ENCODE data around the gene IP6K3.

Gene IP6K3

DNA sequence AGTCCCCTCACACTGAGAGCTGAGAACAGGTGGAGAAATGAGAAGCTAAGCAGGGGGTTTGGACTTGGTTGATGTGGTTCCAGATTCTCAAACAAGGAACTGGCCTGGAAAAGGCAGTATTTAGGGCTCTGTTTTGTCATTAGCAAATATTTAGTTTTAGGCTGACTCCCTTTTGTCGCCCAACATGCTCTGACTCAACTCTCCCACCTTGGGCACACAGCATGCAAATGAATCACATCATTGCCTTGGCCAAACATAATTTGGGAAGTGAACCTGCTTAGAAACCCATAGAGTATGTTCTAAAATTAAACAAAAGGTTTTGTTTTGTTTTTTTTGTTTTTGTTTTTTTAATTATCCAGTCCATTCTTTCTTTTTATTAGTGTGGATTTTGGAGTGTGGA is 25.7 kb downstream of the IP6K3 start:
- DNase-seq, result no peak

DNA sequence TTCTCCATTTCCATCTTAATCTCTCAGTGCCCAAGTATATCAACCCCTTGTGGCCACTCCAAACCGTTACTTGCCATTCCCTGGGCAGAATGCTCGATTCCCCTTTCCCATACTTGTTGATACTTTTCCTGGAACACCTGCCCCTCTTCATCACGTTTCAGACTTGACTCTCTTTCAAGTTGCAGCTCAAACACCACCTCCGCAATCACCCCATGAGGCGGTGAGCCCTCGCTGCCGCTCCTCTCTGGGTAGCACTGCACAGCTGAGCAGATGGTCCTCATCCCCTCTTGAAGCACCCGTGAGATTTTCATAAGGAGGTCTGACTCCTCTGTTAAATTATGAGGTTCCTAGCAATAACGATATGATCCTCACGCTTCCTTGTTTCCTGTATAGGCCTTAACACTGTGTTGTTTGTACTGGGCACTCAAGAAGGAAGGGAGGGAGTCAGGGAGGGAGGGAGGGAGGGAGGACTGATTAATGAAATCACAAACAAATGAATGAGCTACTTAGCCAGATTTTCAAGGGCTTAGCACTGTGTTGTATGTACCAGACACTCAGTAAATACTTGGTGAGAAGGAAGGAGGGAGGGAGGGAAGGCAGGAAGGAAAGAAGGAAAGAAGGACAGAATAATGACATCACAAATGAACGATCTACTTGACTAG is 27.2 kb downstream of the IP6K3 start:
- DNase-seq, result no peak

DNA sequence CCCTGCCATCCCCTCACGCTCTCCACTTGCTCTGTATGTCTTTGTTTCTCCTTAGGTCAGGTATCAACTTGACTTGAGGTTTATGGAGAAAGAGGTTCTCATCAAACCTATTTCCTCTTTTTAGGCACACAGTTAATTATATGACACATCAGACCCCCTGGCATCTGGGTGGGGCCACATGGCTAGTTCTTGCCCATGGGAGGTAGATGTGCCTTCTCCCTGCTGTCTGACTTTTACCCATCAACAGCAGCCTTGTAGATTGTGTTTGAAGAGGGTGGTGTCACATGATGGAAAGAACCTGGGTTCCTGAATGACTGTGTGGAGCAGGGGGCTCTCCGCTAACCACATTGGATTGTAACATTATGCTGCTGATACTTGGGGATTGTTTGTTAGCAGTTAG is 28.0 kb downstream of the IP6K3 start:
- no peak for DNase-seq

DNA sequence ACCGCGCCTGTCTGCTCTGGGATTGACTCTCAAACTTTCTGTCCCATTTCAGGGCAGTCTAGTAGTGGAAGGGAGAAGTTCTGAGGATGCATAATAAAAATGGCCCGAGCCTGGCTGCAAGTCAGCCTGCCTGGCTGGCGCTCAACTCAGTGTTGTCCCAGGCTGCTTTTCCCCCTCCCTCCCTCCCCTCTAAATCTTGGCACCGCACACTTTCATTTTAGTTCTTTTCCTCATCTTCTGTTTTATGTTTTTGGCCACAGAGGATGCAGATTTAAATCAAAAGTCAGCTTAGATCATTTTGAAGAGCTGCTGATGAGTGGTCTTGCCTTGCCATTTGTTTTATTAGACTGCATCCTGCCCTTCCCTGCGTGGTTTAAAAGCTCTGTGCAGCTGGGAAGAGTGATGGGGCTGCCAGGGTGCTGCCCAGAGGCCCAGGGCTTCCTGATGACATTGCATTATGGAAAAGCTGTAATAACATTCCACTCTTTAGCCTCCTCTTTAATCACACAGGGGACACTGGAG is 28.7 kb downstream of the IP6K3 start:
- DNase-seq, result no peak

DNA sequence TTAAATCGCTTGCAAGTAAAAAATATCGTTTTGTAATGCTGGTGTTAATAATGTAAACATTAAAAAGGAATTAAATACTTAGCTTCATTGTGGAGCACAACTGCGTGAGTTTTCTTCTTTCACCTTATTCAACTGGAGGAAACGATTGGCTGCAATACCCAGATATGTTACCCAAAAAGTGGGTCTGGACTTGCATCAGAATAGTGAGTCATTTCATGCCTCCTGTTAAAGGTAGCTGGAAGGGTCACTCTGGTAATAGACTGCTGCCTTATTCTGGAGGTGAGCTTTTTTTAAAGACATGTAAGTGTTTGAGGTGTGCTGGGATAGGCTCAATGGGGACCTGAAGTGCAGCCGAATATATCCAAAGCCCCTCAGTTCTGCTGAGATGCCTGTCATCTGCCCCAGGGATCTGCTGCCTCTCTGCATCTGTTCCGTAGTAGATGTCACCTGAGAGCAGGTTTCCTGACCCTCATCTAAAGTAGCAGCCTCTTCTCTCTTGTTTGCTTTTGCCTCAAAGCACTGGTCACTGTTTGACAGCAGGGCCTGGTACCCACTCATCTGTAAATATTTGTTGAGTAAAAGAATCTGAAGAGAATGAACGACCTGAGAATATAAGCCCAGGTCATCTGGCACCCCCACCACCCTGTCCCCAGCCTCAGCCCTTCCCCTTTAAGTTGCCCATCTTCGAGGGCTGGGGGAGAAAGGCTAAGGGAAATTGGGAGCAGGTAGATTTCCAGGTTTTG is 29.6 kb downstream of the IP6K3 start:
- DNase-seq, result no peak

DNA sequence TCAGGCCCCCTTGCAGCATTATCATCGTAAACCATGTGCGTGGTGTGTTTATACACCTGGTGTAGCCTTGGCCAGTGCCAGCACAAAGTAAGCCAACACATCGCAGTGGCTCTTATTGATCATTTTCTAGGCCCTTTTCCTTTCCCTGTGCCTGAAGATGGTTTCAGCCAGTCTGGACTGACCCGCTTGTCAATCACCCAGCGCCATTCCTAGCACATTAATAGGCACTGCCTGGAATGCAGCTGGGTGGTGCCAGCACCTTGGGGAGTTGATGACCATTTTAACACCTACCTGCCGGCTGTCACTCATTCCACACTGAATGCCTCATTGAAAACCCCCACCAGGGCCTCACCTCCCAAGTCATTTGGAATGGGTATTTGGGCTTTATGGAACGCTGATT is 30.3 kb downstream of the IP6K3 start:
- no peak for DNase-seq

DNA sequence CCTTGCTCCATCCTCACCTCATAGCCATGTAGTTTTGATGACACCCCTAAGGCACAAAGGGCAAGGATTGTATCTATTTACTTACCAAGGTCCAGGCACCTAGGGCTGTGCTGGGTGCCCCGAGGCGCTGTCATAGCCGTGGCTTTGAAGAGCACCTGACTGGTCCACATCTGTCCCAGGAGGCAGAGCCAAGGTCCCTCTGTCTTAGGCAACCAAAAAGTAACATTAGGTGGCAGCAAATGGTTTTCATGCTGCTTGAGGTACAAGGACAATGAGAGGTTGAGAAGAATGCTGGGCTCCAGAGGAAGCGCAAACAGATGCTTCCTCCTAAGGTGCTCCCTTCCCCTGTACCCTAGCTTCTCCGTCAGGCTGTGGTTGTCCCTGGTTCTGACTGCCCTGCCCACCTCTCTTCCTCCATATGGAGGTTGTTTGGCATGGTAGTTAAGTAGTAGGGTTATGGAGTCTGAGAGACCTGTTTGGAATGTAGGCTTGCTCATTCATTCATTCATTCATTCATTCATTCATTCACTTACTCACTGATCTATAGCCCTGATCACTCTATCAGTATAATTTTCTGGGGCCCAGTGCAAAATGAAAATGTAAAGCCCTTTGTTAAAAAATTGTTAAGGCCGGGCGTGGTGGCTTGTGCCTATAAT is 32.2 kb downstream of the IP6K3 start:
- no peak for DNase-seq

DNA sequence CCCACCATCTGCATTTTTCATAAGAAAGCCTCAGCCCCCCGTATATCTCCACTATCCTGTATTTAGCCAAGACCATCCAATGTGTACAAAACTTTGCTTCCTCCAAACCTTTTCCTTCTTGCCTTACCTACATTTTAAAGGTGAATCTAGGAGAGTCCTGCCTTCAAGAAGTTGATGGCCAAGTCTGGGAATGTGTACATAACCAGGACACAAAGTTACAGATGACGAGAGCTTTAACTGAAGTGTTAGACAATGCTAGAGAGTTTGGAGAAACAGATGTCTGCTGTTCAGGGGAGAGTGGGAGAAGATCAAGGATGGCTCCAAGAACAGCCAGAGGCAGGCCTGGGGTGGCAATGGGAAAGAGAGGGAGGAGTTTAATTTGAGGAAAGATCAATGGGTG is 32.9 kb downstream of the IP6K3 start:
- no peak for DNase-seq

DNA sequence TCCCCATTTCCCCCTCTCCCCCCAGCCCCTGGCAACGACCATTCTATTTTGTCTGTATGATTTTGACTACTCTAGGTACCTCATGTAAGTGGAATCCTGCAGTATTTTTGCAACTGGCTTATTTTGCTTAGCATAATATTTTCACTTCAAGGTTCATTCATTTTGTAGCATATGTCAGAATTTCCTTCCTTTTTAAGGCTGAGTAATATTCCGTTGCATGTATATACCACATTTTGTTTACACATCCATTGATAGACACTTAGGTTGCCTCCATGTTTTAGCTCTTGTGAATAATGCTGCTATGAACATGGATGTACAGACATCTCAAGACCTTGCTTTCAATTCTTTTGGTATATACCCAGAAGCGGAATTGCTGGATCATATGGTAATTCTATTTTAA is 33.8 kb downstream of the IP6K3 start:
- no peak for DNase-seq

DNA sequence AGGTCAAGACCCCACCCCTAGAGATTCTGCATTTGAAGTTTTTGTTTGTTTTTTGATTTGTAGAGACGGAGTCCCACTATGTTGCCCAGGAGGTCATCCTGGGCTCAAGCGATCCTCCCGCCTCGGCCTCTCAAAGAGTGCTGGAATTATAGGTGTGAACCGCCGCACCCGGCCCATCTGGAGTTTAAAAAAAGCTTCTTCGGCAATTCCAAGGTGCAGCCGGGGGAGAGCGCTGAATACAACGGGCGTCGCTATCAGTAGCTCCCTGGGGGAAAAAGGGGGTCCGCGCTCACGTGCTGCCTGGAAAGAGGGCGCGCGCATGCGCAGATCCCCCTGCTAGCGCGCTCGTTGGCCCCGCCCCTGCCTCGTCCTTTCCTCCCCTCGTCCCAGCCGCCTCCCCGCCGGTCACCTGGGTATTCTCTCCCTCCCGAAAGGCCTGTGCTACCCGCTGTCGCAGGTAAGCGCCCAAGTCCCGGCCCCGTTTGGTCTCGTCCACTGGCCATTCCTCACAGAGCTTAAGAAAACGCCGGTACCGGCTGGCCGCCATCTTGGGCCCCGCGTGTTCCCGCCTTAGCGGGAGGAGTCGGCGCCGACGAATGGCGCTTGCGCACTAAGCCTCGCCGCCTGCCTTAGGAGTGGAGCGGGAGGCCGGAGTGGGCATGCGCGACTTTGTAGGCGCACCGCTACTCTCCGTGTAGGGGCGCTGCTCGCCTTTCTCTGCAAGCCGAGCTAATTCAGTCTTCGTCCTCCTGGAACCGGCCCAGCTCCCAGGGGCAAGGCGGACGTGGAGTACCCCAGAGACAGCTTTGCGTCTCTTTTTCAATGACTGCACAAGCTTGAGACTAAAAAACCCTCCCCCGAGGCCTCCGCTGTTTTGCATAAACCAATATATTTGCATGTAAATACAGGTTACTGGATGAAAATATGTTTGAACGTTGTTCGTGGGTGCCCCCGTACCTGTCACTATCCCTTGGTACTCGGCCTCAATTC is 35.3 kb downstream of the IP6K3 start, which contains the start of gene UQCC2:
UQCC2 (minus strand) TSS at position 561 of the 990 bp plus-strand sequence; CDS start at position 547, 14 bp downstream.
- peak; percentile 98 for DNase-seq

DNA sequence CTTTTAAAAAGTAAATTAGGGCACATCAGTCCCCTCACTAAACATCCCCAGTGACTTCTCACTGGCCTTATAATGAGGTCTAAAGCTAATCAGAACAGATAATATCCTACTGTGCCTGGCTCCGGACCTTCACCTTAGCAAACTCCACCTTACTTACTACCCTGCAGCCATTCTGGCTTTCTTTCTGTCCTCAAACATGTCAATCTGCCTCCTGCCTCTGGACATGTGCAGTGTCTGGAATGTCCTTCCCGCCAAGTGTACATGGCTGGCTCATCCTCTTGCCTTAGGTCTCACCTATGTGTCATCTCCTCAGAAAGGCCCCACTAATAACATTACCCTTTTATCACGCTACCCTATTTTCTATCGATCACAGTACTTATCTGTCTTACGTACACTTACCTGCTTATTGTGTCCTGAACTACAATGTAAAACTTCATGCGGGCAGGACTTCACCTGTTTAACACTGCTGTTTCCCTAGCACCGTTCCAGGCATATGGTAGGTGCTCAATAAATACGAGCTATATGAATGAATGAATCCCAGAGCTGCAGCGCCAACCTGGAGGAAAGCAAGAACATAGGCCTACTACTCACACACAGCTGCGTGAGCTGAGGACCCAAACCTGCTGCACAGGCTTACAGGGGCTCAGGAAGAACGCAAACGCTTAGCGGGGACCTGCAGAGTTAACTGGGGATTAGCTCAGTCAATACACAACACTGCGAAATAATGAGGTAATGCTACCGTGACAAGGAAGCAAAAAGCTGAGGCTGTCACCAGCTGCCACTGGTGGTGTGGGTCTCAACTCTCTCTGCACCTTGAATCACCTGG is 36.2 kb downstream of the IP6K3 start:
- DNase-seq, result no peak

DNA sequence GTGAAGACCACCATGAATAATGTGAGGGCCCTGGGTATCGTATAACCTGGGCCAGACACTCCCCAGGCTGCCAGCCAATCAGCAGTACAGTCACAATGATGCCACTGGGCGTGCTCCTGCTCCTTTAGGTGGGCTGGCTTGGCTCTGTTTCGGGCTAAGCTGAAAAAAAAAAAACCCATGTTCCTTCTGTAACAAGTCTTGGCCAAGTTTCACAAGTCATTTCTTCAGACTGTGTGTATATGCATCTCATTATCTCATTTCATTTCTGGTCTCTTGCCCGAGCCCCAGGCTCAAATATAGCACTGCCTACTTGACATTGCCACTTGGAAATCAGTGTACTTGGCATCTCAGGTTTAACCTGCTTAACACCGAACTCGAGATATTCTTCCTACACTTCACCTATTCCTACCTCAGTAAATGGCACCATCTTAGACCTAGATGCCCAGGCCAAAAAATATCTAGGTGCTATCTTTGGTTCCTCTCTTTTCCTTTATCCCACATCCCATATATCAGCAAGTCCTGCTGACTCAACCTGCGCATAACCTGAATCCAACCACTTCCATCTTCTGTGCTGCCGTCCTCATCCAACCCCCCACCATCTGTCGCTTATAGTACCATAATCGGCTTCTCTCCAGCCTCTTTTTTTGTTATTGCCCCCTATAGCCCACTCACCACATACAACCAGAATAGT is 37.0 kb downstream of the IP6K3 start:
- no peak for DNase-seq

DNA sequence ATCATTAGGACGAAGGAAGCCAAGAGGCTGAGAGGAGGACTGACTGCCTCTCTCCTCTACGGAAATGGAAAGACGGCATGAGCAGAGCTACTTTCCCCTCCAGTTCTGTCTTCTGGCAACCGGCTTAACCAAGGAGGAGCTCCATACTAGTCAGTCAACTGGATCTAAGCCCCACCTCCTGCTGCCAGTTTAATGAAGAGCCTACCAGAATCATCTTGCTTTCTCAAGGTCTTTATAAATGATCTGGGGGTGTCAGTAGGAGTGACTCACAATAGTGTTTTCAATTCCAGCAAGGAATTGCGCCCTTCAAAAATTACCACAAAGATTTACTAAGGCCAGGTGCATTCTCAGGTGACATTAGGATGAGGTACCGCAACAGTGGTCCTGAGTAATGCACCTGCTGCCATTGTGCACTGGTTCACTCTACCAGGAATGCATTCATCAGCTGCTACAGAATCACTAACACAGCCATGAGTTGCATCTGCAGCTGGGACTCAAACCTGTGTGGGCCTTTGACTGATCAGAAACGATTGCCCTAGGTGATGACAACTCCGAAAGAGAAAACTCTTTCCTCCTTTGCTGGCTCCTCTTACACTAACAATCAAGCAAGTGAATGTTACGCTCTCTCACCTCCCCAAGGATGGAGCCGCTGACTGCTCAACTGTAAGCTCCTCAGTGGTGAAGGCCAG is 38.0 kb downstream of the IP6K3 start:
- no peak for DNase-seq

DNA sequence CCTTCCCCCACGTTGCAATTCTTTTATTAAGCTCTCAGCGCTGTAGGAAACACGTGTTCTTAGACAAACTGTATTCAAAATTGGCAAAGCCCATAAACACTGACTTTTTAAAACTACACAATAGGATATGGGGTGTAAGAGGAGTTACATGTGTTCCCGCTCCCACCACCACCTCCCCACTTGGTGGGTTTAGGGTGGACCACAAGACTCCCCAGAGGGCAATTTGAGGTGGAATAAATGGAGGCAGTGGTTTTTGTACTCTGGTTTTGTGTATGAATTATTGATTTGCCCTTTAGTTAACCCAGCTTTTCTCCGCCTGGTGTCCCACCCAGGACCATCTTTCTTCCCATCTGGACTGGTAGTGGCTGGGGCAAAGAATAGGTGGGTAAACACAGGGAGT is 38.9 kb downstream of the IP6K3 start:
- no peak for DNase-seq

DNA sequence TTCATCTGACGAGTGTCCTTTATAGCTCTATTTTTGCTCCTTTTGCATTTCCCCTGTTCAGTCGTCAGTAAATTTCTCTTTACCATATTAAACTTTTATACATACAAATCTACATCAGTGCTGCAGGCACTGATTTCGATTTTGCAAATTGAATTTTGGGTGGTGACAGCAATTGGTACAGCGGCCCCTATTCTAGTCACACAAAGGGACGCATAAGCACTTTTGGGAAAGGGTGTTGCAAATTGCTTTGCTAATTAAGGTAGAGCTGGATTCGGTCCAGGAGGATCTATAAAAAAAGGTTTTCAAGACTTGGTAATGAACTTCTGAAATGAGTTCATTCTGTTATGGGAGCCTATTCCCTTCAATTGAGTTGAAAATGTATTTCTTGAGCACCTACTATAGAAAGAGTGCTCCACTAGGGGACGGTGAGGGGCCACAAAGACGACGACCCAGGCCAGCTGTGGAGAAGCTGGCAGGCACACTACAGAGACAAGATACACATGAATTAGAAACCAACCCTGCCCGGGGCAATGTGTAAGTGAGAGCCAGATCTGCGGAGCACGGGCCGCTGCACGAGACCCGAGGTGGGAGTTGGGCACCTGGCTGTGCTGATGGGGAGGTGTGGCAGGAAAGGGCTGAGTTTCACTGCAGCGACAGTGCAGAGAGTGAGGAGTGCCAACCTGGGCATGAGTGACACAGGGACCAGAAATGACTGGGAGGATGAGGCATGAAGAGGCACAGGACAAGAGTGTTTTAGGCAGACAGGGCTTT is 40.6 kb downstream of the IP6K3 start:
- no peak for DNase-seq

DNA sequence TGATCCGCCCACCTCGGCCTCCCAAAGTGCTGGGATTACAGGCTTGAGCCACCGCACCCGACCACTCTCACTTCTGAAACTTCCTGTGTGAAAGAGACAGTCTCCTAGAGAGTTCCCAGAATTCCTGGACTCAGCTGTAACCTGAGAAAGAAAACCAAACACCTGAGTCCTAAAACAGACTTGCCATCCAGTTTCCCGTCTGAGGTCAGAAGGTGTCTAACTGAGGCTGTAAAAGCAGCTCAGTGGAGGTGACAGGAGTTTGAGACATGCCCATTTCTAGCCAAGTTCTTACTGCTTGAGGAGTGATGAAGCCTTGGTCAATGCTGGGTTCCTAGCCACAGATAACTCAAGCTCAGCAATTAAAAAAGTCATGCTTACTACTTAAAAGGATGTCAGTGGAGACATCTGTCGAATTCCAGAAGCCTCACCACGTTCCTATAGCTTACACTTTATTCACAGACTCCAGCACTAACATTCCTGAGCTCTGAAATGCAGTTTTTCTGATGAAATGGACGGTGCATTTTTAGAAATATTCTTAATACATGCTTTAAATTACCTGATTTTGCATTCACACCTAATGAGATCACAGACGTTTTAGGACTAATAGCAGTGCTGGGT is 41.3 kb downstream of the IP6K3 start:
- no peak for DNase-seq

DNA sequence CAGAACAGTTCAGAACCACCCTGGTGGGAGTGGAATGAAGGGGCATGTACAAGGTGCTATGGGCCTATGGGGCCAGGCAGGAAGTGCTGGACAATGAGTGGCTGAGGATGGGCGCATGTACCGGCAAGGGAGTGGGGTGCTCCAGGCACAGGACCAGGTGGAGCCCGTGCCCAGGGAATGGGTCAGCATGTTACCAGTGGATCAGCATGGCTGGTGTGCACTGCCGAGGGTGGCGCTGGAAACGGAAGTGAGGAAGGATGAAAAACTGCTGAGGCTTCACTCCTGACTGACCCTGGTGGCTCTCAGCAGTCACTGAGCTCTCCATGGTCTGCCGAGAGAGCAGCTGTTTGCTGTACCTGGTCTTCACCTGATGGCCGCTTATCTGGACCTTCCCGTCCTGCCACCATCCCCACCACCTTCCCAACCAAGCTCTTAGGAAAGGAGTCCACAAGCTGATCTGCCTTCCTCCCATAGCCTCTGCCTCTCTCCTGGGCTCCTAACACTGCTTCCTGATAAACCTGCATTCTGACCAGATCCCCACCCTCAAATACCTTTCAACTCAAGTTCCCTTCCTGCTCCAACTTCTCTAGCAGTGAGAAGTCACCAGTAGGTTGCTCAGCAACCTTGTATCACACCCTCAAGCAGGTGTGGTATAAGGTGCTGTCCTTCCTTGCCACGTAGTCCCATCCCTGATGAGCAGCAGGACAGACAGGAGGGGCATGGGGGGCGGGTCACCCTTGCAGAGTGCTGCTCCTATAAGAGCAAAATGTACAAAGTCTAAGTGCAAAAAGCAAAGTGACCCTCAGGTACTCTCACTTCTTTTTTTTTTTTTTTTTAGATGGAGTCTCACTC is 42.3 kb downstream of the IP6K3 start:
- no peak for DNase-seq

DNA sequence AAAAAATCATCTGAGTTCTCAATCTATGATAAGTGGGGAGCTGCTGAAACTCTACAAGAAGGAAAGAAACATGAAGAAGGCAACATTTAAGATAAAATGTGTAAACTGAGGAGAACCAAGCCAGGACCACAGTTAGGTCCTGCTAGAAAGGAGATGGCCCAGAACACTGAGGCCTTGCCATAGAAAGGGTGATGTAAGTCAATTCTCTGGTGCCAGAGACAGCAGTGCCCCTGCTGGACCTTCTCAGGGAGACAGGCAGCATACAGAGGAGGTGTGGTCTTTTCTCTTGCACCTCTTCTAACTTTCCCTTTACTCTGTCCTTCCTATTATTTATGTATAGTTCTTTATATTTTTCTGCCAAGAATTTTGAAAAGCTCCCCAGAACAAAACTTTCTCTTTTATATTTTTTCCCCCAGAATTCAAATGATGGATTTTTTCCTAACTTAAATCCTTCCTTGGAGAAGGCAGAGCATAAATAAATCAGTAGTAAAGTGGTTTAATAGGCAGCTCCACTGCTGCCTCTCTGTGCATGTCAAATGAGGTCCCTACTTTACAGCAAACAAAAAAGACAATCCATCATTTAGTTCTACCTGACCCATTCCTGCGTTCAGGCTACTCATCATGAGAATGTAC is 44.2 kb downstream of the IP6K3 start:
- DNase-seq, result peak; percentile 23

Data from CD4-positive, alpha-beta T cell treated with Interleukin-6 for 4 hours (primary cell).